HG02759 (cell line): ENCODE data around the gene VGLL3.

Experiments
- ATAC-seq: cut with Tn5 transposase; IDR thresholded peaks from one replicate; pipeline ENCODE4 v1.9.1; 2021; ENCODE audit warnings: mild to moderate bottlenecking, moderate library complexity; ENCODE audit not compliant: unreplicated experiment

VGLL3 gene

DNA sequence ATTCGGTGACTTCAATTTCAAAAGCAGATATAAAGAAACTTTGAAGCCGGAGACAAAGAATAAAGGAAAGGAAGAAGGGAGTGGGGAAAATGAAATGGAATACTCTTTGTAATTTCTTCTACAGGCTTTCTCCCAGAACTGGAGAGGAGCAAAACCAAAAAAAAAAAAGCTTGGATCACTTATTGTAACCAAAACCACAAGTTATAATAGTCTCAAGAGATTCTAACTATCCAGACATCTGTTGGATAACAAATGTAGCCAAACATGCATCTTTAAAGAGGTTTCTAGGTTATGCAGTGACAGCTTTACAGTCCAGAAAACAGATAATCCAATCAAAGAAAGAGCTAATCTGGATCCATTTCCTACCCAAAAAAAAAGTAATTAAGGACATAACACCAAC is 36.2 kb downstream of the VGLL3 start:
- ATAC-seq, result no peak

DNA sequence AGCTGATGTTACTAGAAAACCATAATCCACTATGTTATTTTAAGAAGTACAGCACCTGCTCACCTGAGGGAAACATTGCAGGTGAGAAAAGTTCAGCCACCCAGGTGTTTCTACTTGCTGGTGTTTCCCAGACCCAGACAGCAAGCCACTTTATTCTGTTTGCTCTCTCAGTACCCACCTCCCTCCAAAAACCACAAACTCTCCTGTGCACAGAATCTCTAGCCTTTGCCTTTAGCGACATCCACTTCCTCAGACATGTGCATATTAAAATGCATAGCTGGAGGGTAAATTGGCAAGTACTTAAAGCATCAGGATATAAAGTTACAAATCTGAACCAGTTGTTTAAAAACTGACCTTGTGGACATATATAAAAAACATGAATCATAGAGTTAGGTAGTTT is 36.7 kb downstream of the VGLL3 start:
- no peak for ATAC-seq

DNA sequence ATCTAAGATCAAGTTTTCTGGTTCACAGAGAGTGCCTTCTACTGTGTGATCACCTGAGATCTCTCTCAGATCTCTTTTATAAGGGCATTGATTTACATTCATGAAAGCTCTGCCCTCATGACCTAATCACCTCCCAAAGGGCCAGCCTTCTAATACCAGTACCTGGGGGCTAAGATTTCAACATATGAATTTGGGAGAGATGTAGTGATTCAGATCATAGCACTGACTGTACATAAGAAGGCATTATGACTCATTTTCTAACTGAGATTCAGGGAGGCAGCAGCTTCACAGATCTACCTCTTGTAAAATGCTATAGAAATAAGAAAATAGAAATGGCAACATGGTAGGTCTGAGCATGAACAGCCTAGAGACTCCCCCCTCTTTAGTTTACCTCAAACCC is 39.6 kb downstream of the VGLL3 start:
- no peak for ATAC-seq

DNA sequence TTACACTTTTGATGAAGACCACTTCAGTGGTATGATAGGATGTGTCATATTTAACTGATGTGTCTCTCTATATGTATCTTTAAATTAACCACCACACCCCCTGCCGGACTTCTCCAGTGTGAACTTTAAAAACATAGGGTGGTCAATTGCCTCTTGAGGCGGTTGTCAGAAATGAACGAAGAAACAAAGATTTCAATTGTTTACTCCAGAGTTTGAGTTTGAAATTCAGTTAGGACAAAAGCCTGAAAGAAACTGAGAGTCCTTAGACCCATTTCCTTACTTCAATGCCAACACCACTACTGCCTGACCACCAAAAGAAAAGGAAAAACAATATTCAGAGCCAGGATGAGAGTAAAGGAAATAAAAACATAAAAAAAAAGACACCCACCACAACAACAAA is 40.2 kb downstream of the VGLL3 start:
- ATAC-seq, result no peak

DNA sequence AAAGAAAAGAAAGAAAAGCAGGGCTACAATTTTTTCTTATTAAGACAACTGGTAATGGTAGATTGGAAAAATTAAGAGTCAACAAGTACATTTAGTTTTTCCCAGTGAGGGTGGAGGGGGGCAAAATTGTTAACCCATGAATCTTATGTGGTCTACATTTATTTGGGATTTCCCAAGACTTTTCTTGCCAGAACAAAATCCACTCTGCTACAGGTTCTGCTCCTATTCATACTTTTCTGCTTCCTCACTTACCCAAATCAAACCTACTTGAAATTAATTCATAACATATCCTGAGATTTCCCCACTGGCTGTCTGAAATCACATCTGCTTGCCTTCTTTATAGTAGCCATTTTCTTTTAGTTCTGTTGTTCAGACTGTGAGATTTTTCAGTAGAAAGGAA is 41.1 kb downstream of the VGLL3 start:
- no peak for ATAC-seq

DNA sequence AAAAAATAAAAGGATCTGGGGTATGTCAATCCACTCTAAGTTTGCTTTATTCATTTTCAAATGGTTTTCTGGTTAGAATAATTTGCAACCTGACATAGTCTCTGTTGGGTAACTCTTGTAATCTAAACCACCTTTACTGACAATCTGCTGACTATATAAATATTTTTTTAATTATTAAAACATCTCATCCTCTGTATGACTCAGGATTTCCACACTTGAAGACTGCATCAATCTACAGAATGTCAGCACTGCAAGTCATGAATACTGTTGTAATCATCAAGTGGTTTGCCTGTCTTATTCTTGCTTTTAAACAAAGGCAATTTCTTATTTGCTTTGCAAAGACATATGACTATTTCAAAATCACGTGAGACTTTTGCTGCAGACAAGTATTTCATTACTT is 42.1 kb downstream of the VGLL3 start:
- no peak for ATAC-seq

DNA sequence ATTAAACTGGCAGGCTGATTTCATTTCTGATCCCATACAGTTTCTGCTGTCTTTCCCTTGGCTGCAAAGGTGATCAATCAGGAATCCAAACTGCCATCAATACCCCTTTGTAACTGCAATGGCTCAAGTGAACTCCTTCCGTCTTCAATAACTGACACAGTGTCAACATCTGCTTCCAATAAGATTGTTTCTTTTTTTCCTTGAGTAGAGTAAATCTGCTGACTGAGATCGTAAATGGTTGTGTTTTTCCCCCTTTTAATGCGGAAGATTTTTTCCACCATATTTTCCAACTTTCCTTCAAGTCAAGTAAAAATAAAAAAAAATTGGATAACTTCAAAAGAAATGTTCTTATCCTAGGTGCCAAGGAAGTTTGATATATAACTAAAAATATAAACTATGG is 48.7 kb downstream of the VGLL3 start:
- ATAC-seq, result no peak

DNA sequence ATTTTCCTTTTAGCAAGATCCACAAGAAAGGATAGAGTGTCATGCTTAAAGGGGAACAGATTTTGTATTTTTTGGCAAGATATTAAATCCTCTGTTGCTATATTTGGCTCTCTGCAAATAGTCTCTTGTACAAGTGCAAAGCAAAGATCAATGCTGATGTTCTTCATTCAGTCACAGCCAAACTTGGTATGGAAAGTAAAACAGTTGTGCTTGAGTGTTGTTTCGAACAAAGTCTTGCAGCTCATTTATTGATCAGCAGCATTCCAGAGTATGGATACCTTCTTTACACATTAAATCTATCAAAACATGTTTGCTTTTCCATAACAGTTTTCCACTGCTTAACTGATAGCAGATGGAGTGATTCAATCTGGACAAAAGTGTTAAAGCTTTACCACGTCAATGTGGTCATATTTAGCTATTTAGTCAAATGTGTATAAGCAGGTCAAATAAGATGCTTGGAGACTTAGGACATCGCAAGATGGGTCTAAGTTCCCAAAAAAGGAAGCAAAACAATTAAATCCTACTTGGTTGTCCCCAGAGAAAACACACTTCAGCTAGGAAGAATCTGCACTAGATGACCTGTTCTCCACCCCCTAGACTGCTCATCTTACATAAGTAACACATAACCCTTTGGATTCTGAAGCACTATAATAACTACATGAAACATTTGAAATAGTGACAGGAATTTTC is 52.4 kb downstream of the VGLL3 start:
- ATAC-seq, result no peak

DNA sequence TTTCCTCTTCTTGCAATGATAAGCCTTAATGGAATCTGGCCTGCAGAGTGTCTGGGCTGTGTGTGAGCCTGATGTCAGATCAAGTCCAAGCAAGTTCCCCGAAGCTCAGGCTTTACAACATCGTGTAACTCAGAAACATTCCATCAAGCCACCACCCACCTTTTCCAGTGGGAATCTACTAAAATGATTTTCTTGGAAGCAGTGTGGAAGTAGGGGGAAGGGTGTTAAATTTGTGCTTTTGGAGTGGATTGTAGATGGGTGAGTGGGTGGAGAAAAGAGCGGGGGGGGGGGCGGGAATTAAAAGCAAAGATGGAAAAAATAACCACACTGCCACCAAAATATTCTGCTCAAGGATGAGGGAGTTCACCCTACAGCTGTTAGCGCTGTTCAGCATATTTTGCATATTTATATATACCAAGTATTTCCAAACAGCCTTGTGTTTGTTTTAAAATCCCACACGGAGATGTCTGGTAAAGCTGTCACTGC is 53.6 kb downstream of the VGLL3 start:
- ATAC-seq, result no peak

DNA sequence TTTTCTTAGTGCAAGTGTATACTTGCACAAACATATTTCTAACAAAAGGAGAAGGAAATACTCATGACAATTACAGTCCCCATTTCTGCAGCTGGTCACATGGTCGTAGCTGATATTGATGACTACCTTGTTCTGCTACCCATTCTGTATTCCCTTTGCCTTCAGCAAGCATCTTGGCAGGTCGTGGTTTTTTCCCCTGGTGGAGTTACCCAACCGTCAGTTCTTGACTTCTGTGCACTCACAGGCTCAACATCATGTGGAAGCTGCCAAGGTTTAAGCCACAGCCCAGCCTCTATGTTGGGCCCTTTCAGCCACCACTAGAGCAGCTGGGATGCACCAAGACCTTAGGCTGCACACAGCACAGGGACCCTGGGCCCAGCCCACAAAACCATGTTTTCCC is 56.1 kb downstream of the VGLL3 start:
- ATAC-seq, result no peak

DNA sequence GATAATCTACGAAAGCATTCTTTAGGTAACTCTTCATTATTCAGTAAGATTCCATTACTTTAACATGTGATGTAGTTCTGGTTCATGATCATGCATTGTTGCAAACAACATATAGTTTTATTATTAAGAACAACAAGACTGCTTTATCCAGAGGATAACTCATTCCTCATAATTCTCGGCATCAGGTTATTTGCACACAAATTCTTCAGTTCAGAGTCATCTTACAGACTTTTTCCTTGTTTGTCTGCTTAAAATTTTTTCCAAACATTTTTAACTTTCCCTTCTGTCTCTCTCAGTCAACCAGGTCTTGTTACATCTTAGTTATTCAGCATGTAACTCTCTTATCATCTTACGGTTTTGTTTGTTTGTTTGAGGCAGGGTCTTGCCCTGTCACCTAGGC is 60.1 kb downstream of the VGLL3 start:
- no peak for ATAC-seq

DNA sequence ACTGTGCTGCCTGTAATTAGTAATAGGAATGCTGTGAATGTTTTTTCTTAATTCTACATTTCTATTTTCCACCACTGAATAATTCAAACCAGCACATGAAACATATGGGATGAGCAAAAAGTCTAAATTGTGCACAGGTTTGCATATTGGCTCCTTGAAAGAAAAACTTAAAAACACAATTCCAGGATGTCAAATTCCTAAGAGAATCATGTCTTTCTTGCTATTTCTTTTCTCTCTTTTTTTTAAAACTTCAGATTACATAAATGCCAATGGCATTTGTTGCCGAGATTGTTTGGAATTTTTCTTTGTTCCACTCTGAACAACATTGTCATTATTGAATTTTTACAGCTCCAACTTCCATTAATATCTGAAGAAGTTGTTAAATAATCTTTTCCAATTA is 60.8 kb downstream of the VGLL3 start:
- no peak for ATAC-seq

DNA sequence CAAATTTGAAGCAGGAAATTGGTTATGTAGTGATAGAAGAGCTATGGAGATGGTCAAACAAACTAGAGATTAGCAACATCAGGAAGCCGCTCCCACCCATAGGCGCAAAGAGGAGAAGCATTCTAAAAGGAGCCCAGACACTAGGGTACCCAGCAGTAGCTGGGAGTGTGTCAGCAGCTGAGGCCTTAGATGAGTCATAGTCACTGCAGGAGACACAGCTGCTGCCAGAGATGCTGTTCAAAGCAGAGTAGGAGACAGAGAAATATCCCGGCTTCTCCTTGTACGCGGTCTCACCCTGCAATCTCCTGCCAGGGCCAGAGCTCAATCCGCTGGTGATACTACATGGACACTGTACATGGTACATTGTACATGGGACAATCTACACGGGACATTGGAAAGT is 61.9 kb downstream of the VGLL3 start:
- ATAC-seq, result no peak

DNA sequence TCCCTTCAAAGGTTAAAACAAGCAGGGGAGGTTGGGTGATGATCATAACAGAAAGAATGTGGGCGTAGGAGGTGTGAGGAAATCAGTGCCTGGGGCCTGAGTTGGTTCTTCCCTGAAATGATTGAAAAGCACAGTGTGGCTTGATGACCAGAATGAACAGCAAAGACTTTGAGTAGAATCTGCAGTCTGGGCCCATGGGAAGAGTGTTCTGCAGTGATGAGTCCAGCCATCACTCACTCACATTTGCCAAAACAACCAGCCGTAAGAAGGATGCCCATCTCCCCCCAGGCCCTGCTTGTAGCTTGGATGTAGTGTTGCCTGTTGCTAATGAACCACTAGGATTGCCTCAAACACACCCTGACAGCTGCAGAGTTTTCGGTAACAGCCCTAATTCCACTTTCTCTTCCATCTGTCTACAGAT is 67.9 kb downstream of the VGLL3 start:
- ATAC-seq, result no peak

DNA sequence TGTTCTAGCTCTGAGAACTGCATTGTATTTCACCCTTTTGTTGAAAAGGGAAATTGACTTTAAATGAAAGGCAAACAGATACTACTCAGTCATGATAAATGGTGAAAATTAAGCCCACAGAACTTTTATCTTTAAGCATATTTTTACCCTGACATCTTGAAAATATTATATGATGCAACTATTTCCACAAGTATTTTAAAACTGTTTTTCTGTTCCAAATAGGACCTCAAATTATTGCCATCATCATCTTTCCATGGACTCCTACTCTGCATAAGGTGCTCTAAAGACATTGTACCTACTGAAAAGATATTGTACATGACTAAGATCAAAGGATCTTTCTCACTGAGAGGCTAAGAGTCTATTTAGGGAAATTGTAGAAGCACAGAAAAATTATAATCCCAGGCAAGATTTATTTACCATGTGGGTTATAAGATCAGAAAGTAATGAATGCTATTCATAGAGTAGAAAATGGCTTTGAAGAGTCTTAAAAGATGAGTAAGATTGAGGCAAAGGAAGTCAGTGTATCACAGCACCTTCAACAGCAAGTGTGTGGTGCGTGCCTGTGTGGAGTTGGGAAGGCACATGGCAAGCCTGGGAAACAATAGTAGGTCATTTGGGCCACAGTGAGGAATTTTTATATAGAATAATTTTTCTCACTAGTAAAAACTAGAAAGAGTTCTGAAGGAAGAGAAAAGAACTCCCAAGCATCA is 68.8 kb downstream of the VGLL3 start:
- ATAC-seq, result no peak

DNA sequence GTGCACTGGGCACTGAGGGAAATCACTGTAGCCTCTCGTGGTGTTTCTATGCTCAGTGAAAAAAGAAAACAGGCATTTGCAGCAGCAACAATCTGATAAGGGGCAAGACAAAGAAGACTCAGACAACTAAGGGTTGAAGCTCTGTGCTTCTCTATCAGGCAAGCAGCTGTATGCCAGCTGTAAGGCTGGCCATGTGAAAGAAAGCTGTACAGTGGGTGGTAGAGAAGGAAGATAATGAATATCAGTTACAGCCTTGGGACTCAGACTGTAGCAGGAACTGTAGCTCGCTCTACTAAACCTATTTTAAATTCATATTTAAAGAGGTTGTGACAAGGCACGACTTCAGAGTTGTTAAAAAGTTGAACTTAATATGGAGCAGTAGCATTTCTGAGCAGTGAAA is 76.3 kb downstream of the VGLL3 start:
- ATAC-seq, result no peak

DNA sequence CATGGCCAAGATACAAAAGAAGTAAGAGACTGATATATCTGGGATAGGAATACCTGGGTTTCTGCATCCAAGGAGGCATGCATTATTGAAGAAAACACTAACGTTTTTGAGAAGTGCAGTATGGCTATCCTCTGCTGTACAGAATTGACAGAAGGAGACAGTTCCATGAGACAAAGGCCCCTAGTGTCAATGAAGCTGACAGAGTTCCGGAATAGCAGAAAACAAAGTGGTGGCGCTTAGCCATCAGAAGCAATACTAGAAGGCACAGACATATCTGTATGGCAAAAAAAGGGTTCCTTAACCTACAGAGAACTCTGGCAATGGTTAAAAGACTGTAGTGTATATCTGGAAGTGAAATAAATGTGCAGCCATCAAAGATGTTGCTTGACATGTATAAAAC is 77.8 kb downstream of the VGLL3 start:
- no peak for ATAC-seq

DNA sequence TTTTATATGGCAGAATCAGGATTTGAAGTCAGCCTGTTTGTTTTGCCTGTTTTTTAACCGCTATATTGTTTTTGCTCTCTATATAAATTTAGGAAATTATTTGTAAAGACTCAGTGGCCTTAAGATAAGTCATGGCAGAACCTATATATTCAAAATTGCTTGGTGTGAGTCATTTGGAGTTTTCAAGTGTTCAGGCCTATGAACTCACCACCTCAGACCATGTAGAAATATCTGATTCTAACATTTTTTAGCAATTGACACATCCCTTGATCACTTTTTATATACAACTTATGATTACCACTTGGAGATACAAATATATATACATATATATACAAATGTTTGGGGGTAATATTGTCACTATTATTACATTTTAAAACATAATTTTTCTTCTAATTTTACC is 95.7 kb downstream of the VGLL3 start:
- ATAC-seq, result no peak

DNA sequence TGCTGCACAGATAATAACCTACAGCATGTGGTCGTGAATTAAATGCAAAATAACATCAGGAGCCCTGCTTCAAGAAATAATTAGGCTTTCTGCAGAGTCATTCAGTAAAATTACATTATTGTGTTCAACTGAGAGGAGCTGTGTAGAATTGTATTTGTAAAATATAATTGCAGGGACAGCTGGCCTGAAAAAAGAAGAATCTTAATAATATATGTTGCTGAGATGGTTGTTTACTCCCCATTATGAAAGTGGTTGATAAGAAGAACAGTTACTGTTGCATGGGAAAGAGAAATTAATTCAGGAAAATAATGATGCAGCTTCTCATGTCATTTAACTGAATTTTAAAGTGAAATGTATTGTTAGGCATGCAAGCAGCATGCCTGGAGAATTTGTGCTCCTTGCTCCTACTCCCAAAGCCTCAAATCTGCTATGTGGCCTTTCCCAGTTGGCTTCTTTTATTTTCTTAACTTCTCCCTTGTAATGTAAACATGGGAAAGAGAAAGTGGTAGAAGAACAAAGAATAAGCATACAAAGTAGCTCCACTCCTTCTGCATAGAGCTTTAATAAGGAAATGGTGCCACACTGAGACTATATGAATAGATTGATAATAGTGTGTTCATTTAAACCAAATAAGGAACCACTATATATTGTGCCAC is 100.1 kb downstream of the VGLL3 start:
- ATAC-seq, result no peak
